OCI-LY1 (cell line): ENCODE measurements around the gene CRYL1.

Source experiments
- H2AFZ ChIP-seq: fragments of 200-600 bp; sonication (generic), shearing (Covaris generic); 2 replicates; pipeline ENCODE4 v1.6.0; 2014; ENCODE audit warnings: antibody characterized with exemption, mild to moderate bottlenecking, low read length
- H3F3A ChIP-seq: fragments of 200-600 bp; sonication (generic), shearing (Covaris generic); 2 replicates; pipeline ENCODE4 v1.6.0; 2014; ENCODE audit warnings: mild to moderate bottlenecking, antibody characterized with exemption, low read length, moderate library complexity; ENCODE audit not compliant: insufficient read depth
- H3K27ac ChIP-seq: fragments of 200-600 bp; sonication (generic); 2 replicates; pipeline ENCODE4 v1.5.1; 2014; ENCODE audit warnings: low read length, mixed run types, mild to moderate bottlenecking, low read depth; ENCODE audit not compliant: poor library complexity, severe bottlenecking
- H3K27me3 ChIP-seq: fragments of 200-600 bp; sonication (generic); 2 replicates; pipeline ENCODE4 v1.6.0; 2014; ENCODE audit warnings: antibody characterized with exemption, mild to moderate bottlenecking, low read length, moderate library complexity; ENCODE audit not compliant: insufficient read depth
- H3K36me3 ChIP-seq: fragments of 200-600 bp; sonication (generic); 2 replicates; pipeline ENCODE4 v1.6.1; 2014; ENCODE audit warnings: mild to moderate bottlenecking, antibody characterized with exemption, low read length, moderate library complexity, mixed read lengths; ENCODE audit not compliant: insufficient read depth
- H3K4me1 ChIP-seq: fragments of 200-600 bp; sonication (generic); 2 replicates; pipeline ENCODE4 v1.5.1; 2014; ENCODE audit warnings: mild to moderate bottlenecking, low read length, moderate library complexity; ENCODE audit not compliant: insufficient read depth, severe bottlenecking
- H3K4me2 ChIP-seq: fragments of 200-600 bp; sonication (generic), shearing (Covaris generic); 2 replicates; pipeline ENCODE4 v1.6.1; 2014; ENCODE audit warnings: low read length
- H3K4me3 ChIP-seq: fragments of 200-600 bp; sonication (generic); 2 replicates; pipeline ENCODE4 v1.5.1; 2014; ENCODE audit warnings: low read length, low read depth, mild to moderate bottlenecking, mixed read lengths; ENCODE audit not compliant: poor library complexity, severe bottlenecking
- H3K79me2 ChIP-seq: fragments of 200-600 bp; shearing (Covaris generic); 2 replicates; pipeline ENCODE4 v1.6.1; 2016; ENCODE audit warnings: mixed run types, low read length, mixed read lengths; ENCODE audit not compliant: insufficient read depth
- H3K9ac ChIP-seq: fragments of 200-600 bp; sonication (generic), shearing (Covaris generic); 2 replicates; pipeline ENCODE4 v1.6.1; 2014; ENCODE audit warnings: mild to moderate bottlenecking, low read length, mixed read lengths
- H3K9me2 ChIP-seq: fragments of 200-600 bp; sonication (generic), shearing (Covaris generic); 2 replicates; pipeline ENCODE4 v1.6.1; 2014; ENCODE audit warnings: low read depth, mild to moderate bottlenecking, low read length, mixed read lengths
- H3K9me3 ChIP-seq: fragments of 200-600 bp; shearing (Covaris generic); 2 replicates; pipeline ENCODE4 v1.6.1; 2014; ENCODE audit warnings: low read length, mixed read lengths
- H4K20me1 ChIP-seq: fragments of 200-600 bp; sonication (generic), shearing (Covaris generic); 2 replicates; pipeline ENCODE4 v1.6.0; 2016; ENCODE audit warnings: mild to moderate bottlenecking, low read length; ENCODE audit not compliant: insufficient read depth
- CTCF ChIP-seq: fragments of 200-600 bp; sonication (generic), shearing (Covaris generic); IDR thresholded peaks from 2 replicates; pipeline ENCODE4 v1.5.1; 2017; ENCODE audit warnings: mild to moderate bottlenecking, antibody characterized with exemption, low read length, moderate library complexity, mixed read lengths
- EZH2 ChIP-seq: fragments of 200-600 bp; sonication (generic), shearing (Covaris generic); IDR thresholded peaks from 2 replicates; pipeline ENCODE4 v1.8.0; 2017; ENCODE audit warnings: borderline replicate concordance, mixed run types, mild to moderate bottlenecking, antibody characterized with exemption, low read length, moderate library complexity, mixed read lengths

Gene CRYL1

GRCh38 chr13:20373861-20374260, 151.8 kb downstream of the CRYL1 start:
- Histone ChIP-seq H3K9me2 (no peaks in the 10 kb centered on the region), H3F3A (no peaks in the 10 kb centered on the region), H3K4me3 (no peak overlapping the region), H3K79me2 (no peaks in the 10 kb centered on the region), H3K4me1 (no peaks in the 10 kb centered on the region), H3K4me2 (no peak overlapping the region), H4K20me1 (no peaks in the 10 kb centered on the region), H3K9ac (no peak overlapping the region), H2AFZ (no peak overlapping the region), H3K9me3 (no peaks in the 10 kb centered on the region), H3K27ac (no peak overlapping the region), H3K36me3 (no peaks in the 10 kb centered on the region), H3K27me3 (no peaks in the 10 kb centered on the region)
- no peak for TF ChIP-seq EZH2
- TF ChIP-seq CTCF: no peak

- no peak for TF ChIP-seq CTCF
- no peak for TF ChIP-seq EZH2
- no peak overlapping the region for H3K27ac ChIP-seq
- H3K4me2 ChIP-seq: no peak overlapping the region
- no peaks in the 10 kb centered on the region for H3K9me3 ChIP-seq
- no peak overlapping the region for H3K9ac ChIP-seq
- no peaks in the 10 kb centered on the region for H3K36me3 ChIP-seq
- H2AFZ ChIP-seq: no peak overlapping the region
- no peaks in the 10 kb centered on the region for H3K9me2 ChIP-seq
- H3K4me1 ChIP-seq: no peaks in the 10 kb centered on the region
- no peaks in the 10 kb centered on the region for H3K79me2 ChIP-seq
- H3K27me3 ChIP-seq: no peaks in the 10 kb centered on the region
- H3K4me3 ChIP-seq: no peak overlapping the region
- no peaks in the 10 kb centered on the region for H4K20me1 ChIP-seq
- H3F3A ChIP-seq: no peaks in the 10 kb centered on the region
Measured at GRCh38 chr13:20371825-20372224, 153.8 kb downstream of the CRYL1 start.

- Histone ChIP-seq H3K9ac (no peak overlapping the region), H2AFZ (no peak overlapping the region), H3K27ac (no peak overlapping the region), H3K4me1 (no peaks in the 10 kb centered on the region), H3K27me3 (no peaks in the 10 kb centered on the region), H3K4me3 (no peak overlapping the region), H3K4me2 (no peak overlapping the region), H4K20me1 (no peaks in the 10 kb centered on the region), H3K36me3 (no peaks in the 10 kb centered on the region), H3F3A (no peaks in the 10 kb centered on the region), H3K9me2 (no peaks in the 10 kb centered on the region), H3K79me2 (no peaks in the 10 kb centered on the region), H3K9me3 (no peaks in the 10 kb centered on the region)
- no peak for TF ChIP-seq CTCF
- TF ChIP-seq EZH2: no peak
Measured at GRCh38 chr13:20370815-20371421, 154.7 kb downstream of the CRYL1 start.
